Measurements from ENCODE around the gene SEC14L1. TPM values are rescaled to one million over a fixed set of nuclear protein-coding genes. Genes with fewer than 3 reads are reported as not detected.
"Not testable (repeated sequence)": the region's sequence is repeated elsewhere in the genome, so short reads cannot be mapped to it uniquely, and the experiment has no call there.

Gene SEC14L1
- total RNA-seq, 2 donors from 2014 or later, result 71.6 to 82.2 TPM

DNA sequence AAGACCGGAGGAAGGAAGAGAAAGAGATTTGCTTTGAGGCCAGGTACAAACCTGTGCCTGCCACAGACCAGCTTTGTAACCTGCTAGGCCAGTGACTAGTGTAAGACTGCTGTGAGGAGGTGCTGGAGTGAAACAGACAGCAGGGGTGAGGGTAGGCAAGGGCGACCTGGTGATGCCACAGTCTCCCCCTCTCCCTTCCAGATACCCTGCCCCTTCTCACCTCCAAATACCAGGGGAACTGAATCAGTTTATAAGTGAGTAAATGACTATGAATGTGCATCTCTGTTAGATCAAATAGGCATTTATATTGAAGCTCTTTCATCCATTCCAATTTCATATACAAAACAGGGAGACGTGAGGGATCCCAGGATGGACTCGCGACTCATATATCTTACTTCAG lies 9.4 kb downstream of the SEC14L1 start:
- DNase-seq (no peak), ATAC-seq (no peak)
- intact Hi-C loops (cut with DNase I), result no loop called here

DNA sequence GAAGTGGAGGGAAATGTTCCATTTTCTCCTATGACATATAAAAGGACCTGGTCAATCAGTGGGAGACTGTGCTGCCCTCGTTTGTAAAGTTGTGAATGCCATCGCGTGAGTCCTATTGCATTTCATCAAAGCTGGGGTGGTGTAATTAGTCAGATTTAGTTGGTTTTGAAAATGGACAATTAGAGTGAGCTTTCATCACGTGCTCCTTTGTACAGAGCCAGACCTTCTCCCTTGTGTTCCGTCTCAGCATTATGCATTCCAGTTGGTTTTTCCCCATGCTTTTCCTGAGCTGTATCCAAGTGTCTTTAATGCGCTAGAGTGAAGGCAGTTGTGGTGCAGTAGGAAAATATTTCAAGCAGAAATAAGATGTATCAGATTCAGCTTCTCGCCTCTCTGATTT lies 10.4 kb downstream of the SEC14L1 start:
- DNase-seq (no peak), ATAC-seq (no peak)
- intact Hi-C loops (cut with DNase I), result no loop called here

- intact Hi-C loops (cut with DNase I); ATAC-seq; DNase-seq: not testable (repeated sequence)
Observed at GRCh38 chr17:77152056-77152455, 11.3 kb downstream of the SEC14L1 start.

DNA sequence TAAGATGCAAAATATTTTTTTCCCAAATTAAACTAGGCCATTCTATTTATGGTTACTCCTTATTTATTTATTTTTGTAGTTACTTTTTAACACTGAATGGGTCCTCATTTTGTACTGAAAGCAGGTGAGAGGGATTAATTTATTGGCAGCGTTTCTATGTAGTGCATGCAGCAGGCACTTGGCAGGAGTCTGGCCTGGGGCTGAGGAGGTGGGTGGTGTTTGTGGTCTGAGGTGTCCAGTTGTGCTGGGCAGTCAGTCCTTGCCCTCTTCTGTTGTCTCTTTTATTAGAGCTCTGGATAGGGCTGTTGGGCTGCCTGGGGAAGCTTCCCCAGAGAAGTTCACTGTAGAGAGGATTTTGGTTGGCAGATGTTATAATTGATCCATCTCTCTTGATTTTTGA lies 12.7 kb downstream of the SEC14L1 start:
- ATAC-seq (peak; percentile 43 to 80), DNase-seq (peak; percentile 39)
- intact Hi-C loops (cut with DNase I), result no loop called here

- DNase-seq, result no peak
- ATAC-seq, result no peak
- intact Hi-C loops (cut with DNase I), result no loop called here
Observed at GRCh38 chr17:77153999-77154586, 13.3 kb downstream of the SEC14L1 start.

DNA sequence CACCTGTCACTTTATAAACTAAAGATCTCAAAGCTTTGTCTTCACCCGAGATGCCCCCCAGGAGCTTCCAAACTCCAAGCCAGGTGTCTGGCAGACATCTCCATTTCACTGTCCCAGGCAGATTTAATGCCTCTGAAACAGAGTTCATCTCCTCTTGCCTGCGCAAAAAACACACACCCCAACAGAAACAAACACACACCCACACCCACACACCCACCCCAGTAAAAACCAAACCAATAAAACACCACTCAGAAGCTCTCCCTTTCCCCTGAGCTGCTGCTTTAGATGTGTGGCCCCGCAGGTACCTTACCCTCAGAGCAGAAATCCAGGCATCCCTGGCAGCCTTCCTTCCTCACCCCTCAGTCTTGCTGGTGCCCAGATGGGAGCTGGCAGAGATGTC lies 14.4 kb downstream of the SEC14L1 start:
- DNase-seq (no peak), ATAC-seq (no peak)
- intact Hi-C loops (cut with DNase I), result no loop called here

DNA sequence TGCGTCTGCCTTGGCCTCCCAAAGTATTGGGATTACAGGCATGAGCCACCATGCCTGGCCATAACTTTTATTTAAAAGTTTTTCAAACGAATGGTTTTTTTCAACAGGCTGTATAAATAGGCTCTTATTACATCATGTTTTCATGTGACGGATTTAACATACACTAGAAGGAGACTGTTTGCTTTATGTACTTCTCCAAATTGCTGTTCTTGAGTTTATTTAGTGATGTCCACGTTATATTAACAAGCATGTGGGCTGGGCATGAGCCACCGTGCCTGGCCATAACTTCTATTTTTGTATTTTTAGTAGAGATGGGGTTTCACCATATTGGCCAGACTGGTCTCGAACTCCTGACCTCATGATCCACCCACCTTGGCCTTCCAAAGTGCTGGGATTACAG lies 17.0 kb downstream of the SEC14L1 start:
- DNase-seq; intact Hi-C loops (cut with DNase I); ATAC-seq: not testable (repeated sequence)

GRCh38 chr17:77160091-77160874 lies 19.5 kb downstream of the SEC14L1 start:
- no peak for ATAC-seq
- no peak for DNase-seq
- intact Hi-C loops (cut with DNase I), result no loop called here

GRCh38 chr17:77160875-77161530 lies 20.2 kb downstream of the SEC14L1 start:
- ATAC-seq, result no peak
- intact Hi-C loops (cut with DNase I), result no loop called here
- no peak for DNase-seq

- ATAC-seq, result no peak
- intact Hi-C loops (cut with DNase I), result no loop called here
- DNase-seq, result no peak
Observed at GRCh38 chr17:77161953-77162352, 21.2 kb downstream of the SEC14L1 start.

DNA sequence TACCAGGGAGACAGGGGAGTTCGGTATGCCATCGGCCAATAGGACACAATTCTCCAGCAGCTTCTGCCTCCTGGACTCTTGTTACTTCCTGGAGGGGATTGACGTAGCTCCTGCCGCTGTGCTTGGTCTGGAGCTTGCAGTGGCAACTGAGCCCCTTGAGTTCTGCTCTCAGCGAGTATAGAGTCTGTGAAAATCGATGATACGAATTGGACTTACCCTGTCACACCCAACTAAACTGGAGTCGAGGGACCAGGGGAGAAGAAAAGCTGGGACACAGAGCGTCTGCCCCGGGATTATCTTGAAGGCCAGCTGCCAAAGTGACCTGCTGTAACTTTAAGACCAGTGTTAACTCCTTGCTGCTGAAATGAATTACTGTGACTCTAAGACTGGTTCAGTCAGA lies 22.2 kb downstream of the SEC14L1 start:
- DNase-seq (peak; percentile 31), ATAC-seq (peak; percentile 27 to 52)
- intact Hi-C loops (cut with DNase I), result no loop called here

DNA sequence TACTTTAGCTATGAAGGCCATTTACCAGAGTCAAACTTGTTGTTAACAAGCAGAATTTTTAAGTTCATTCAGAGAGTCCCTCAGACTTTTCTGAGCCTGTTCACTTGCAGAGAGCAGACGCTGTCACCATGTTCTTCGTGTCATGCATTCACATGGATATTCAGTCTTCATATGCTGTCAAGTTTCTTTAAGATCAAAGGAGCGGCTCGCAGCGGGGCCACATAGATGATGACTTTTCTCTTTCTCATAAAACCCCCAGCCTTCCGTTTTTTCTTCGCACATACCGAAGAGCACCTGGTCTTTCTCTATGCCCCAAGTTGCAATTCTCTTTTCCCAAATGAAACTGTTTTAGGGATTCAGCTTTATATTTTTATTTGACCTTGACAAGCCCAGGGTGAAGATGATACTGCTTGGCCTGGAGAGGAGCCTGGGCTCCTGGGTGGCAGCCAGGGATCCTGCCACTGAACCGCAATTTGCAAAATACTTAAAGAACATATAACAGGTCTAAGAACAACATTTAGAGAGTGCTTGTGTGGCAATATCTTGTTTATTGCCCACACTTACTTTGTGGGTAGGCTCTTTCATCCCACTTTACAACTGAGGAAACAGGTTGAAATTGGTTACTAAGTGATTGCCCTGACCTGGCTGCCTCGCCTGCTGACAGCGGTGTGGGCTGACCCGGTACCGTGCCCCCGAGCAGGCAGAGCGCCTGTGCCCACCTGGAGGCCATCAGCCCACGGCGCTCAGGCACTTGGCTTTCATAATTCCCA lies 22.9 kb downstream of the SEC14L1 start:
- ATAC-seq (no peak), DNase-seq (no peak)
- intact Hi-C loops (cut with DNase I), result no loop called here

- intact Hi-C loops (cut with DNase I), result no loop called here
- ATAC-seq, result peak; percentile 81
- peak; percentile 37 for DNase-seq
Observed at GRCh38 chr17:77164483-77165091, 23.8 kb downstream of the SEC14L1 start.

DNA sequence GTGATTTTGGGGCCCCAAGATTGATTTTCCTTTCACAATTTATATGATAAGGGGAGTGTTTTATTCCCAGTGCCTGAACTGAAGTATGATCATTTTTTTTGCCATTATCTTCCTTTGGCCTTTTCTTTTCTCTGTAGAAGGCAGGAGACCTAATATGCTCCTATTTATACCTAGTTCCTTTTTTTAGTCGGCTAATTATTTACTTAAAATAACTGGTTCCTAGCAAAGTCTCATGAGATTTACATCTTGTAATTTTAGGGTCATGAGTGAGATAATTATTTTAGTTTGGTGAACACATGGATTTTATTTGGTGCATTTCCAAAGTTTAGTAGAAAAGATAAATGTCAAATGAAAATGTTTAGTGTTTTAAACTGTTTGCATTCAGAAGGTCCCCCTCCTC lies 24.8 kb downstream of the SEC14L1 start:
- intact Hi-C loops (cut with DNase I), result no loop called here
- DNase-seq (no peak), ATAC-seq (no peak)

GRCh38 chr17:77167472-77168306 lies 26.9 kb downstream of the SEC14L1 start:
- DNase-seq, result no peak
- no peak for ATAC-seq
- intact Hi-C loops (cut with DNase I), result loop anchor here in 1 of 2 donors (1.0 kb wide), 1 partner anchor 11 kb away; no protein-coding TSS in a partner anchor

- intact Hi-C loops (cut with DNase I), result no loop called here
Observed at GRCh38 chr17:77173104-77173503, 32.3 kb downstream of the SEC14L1 start.

GRCh38 chr17:77174928-77175661 lies 34.3 kb downstream of the SEC14L1 start:
- ATAC-seq (no peak), DNase-seq (no peak)
- intact Hi-C loops (cut with DNase I), result no loop called here

More at GRCh38 chr17:77173104-77173503, 32.3 kb downstream of the SEC14L1 start:
- DNase-seq (no peak), ATAC-seq (peak in 1 of 2 donors; percentile 23)
